Progenitor cell of endocrine pancreas (in vitro differentiated cells): Measurements from ENCODE around the gene BANF1. TPM values are rescaled to one million over a fixed set of nuclear protein-coding genes. Genes with fewer than 3 reads are reported as not detected.
"Not testable (repeated sequence)": the region's sequence is repeated elsewhere in the genome, so short reads cannot be mapped to it uniquely, and the experiment has no call there.

Experiments used
- DNase-seq: peaks from one replicate; pipeline ENCODE4 v3.0.0; 2021; ENCODE audit warnings: low spot score; ENCODE audit not compliant: unreplicated experiment
- H3K27ac Mint-ChIP-seq: 2 replicates; pipeline ENCODE4 v1.8.0; 2021; ENCODE audit warnings: mild to moderate bottlenecking, moderate library complexity, mixed read lengths
- H3K27me3 Mint-ChIP-seq: 2 replicates; pipeline ENCODE4 v1.8.0; 2021; ENCODE audit warnings: mixed read lengths
- H3K36me3 Mint-ChIP-seq: 2 replicates; pipeline ENCODE4 v1.8.0; 2022; ENCODE audit warnings: mixed read lengths; ENCODE audit not compliant: insufficient read depth
- H3K4me1 Mint-ChIP-seq: 2 replicates; pipeline ENCODE4 v1.8.0; 2021; ENCODE audit warnings: low read depth, mixed read lengths
- H3K4me3 Mint-ChIP-seq: 2 replicates; pipeline ENCODE4 v1.8.0; 2021; ENCODE audit warnings: low read depth, mild to moderate bottlenecking, moderate library complexity, mixed read lengths
- H3K9me3 Mint-ChIP-seq: 2 replicates; pipeline ENCODE4 v1.8.0; 2021; ENCODE audit warnings: low read depth, mixed read lengths
- total RNA-seq: library from RNA; stranded (reverse); gene quantifications from 2 replicates; pipeline ENCODE4 v1.2.1, GENCODE V29; 2021
- TF ChIP-seq, protein P1 (sequence below): fragments of 200-600 bp; sonication (generic); IDR thresholded peaks from one replicate; pipeline ENCODE4 v1.5.0; 2021; ENCODE audit warnings: antibody characterized with exemption, mild to moderate bottlenecking; ENCODE audit not compliant: unreplicated experiment

Gene BANF1
- total RNA-seq, 1 donor from 2014 or later = 200 TPM

DNA sequence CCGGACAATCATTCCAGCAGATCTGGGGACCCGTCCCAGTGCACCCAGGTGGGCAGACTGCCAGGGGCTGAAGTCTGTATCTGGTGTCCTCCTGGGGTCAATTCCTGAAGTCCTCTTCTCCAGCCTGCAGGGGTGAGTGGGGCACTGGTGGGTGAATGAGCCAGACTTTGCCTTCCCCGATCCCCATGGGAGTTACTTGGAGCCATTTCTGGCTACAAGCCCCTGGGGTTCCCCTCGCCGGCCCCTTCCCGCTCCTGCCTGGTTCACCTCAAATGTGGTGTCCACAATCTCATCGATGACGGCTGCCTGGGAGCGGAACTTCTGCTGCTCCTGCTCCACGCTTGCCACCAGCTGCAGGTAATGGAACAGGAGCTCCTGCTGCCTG, 14.5 kb downstream of the BANF1 start:
- Mint-ChIP-seq H3K4me1 (no peaks in the 10 kb centered on the region), H3K27ac (no peak overlapping the region), H3K9me3 (no peaks in the 10 kb centered on the region), H3K4me3 (no peak overlapping the region), H3K27me3 (peaks cover 13% of the 10 kb centered on the region), H3K36me3 (no peaks in the 10 kb centered on the region)
- TF ChIP-seq, protein P1, sequence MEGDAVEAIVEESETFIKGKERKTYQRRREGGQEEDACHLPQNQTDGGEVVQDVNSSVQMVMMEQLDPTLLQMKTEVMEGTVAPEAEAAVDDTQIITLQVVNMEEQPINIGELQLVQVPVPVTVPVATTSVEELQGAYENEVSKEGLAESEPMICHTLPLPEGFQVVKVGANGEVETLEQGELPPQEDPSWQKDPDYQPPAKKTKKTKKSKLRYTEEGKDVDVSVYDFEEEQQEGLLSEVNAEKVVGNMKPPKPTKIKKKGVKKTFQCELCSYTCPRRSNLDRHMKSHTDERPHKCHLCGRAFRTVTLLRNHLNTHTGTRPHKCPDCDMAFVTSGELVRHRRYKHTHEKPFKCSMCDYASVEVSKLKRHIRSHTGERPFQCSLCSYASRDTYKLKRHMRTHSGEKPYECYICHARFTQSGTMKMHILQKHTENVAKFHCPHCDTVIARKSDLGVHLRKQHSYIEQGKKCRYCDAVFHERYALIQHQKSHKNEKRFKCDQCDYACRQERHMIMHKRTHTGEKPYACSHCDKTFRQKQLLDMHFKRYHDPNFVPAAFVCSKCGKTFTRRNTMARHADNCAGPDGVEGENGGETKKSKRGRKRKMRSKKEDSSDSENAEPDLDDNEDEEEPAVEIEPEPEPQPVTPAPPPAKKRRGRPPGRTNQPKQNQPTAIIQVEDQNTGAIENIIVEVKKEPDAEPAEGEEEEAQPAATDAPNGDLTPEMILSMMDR = no peak
- no peak for DNase-seq

- DNase-seq = no peak
- no peaks in the 10 kb centered on the region for H3K9me3 Mint-ChIP-seq
- peaks cover 15% of the 10 kb centered on the region for H3K27me3 Mint-ChIP-seq
- TF ChIP-seq, protein P1 = no peak
- H3K4me3 Mint-ChIP-seq = no peak overlapping the region
- no peak overlapping the region for H3K27ac Mint-ChIP-seq
- H3K36me3 Mint-ChIP-seq = no peaks in the 10 kb centered on the region
- no peaks in the 10 kb centered on the region for H3K4me1 Mint-ChIP-seq
Observed at GRCh38 chr11:66017321-66017720, 15.0 kb downstream of the BANF1 start.

DNA sequence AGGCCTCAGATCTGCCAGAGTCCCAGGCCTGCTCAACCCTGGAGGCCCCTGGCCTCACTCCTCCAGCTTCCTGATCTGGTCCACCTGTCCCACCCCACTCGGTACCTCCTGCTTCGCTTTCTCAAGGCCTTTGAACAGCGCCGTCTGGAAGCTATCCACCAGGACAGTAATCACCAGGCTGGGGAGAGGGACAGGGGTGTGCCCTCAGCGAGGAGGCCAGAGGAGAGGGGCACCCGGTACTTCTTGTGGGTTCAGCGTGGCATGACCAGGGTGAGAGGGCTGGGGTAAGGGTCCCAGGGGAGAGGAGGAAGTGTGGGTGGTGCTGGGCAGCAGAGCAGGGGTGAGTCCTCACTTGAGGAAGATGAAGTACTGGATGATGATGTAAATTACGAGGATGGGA, 17.9 kb downstream of the BANF1 start:
- H3K27ac Mint-ChIP-seq = no peak overlapping the region
- DNase-seq = no peak
- no peaks in the 10 kb centered on the region for H3K9me3 Mint-ChIP-seq
- H3K36me3 Mint-ChIP-seq = no peaks in the 10 kb centered on the region
- no peaks in the 10 kb centered on the region for H3K4me1 Mint-ChIP-seq
- H3K4me3 Mint-ChIP-seq = no peak overlapping the region
- peaks cover 33% of the 10 kb centered on the region for H3K27me3 Mint-ChIP-seq
- TF ChIP-seq, protein P1 = no peak

DNA sequence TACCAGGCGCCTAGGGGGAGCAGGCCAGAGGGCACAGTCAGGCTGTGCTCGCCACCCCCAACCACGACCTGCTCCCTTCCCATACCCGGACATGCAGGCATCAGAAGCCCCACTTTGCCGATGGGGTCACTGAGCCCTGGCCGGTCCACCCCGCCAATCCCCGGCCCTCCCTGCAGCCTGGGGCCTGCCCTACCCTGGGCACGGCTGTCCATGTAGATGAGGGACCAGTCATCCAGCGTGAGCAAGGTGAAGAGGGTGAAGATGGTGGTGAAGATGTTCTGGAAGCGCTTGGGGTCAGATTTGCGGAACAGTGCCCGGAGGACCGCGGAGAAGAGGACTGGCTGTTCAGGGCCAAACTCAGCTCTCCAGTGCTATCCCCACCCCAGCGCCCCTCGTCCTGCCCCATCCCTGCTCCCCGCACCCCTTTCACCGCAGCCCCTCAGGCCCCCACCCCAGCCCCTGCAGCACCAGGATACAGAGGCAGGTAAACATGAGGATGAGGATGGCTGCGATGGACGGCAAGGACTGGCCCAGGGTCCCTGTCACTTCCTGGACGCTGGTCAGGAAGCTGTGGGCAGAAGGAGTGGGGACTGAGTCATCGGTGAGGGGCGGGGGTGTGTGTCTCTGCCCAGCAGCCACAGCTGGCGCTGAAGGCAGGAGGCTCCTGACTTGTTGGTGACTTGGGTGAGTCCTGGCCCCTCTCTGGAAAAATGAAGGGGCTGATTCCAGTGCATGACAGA, 18.5 kb downstream of the BANF1 start:
- H3K27ac Mint-ChIP-seq = no peak overlapping the region
- no peak overlapping the region for H3K4me3 Mint-ChIP-seq
- TF ChIP-seq, protein P1 = no peak
- no peaks in the 10 kb centered on the region for H3K9me3 Mint-ChIP-seq
- no peaks in the 10 kb centered on the region for H3K36me3 Mint-ChIP-seq
- H3K27me3 Mint-ChIP-seq = peaks cover 36% of the 10 kb centered on the region
- no peak for DNase-seq
- H3K4me1 Mint-ChIP-seq = no peaks in the 10 kb centered on the region

GRCh38 chr11:66022401-66023185, 20.3 kb downstream of the BANF1 start:
- TF ChIP-seq, protein P1 = peak; percentile 95
- peak; percentile 84 for DNase-seq
- H3K4me1 Mint-ChIP-seq = no peaks in the 10 kb centered on the region
- H3K27me3 Mint-ChIP-seq = peaks cover 38% of the 10 kb centered on the region
- no peaks in the 10 kb centered on the region for H3K36me3 Mint-ChIP-seq
- no peak overlapping the region for H3K4me3 Mint-ChIP-seq
- H3K27ac Mint-ChIP-seq = no peak overlapping the region
- H3K9me3 Mint-ChIP-seq = no peaks in the 10 kb centered on the region

GRCh38 chr11:66023186-66023440, 20.8 kb downstream of the BANF1 start:
- not testable (repeated sequence) for H3K4me3 Mint-ChIP-seq, DNase-seq, H3K9me3 Mint-ChIP-seq, H3K36me3 Mint-ChIP-seq, H3K27ac Mint-ChIP-seq, H3K4me1 Mint-ChIP-seq
- H3K27me3 Mint-ChIP-seq = peaks cover 43% of the 10 kb centered on the region
